K562 (cell line): ENCODE measurements around the gene PDCD6IP.

Source experiments
- GABPA ChIP-seq: fragments of 200-800 bp; sonication (Bioruptor generic); conservative IDR thresholded peaks from 2 replicates; pipeline ENCODE4 v1.6.1; 2016; ENCODE audit warnings: low read depth, missing genetic modification characterization, missing compliant biosample characterization
- HCFC1 ChIP-seq: IDR thresholded peaks from 2 replicates; pipeline ENCODE4 v1.6.1; 2012; ENCODE audit warnings: low read depth, low read length, improper control_type of control experiment
- NFIC ChIP-seq: fragments of 450-650 bp; IDR thresholded peaks from 2 replicates; pipeline ENCODE4 v1.6.1; 2017; ENCODE audit warnings: mild to moderate bottlenecking, inconsistent platforms
- POLR2AphosphoS5 ChIP-seq: IDR thresholded peaks from 2 replicates; pipeline ENCODE4 v1.6.1; 2011; ENCODE audit warnings: mild to moderate bottlenecking, low read depth, low read length, moderate library complexity; ENCODE audit not compliant: control insufficient read depth, insufficient read depth
- RAD21 ChIP-seq, 2 experiments: fragments of 250-450 bp in 1 of 2; fragments of 450-650 bp in 1 of 2; sonication (Bioruptor Pico) in 1 of 2; formaldehyde crosslinking in 1 of 2; IDR thresholded peaks in 1 of 2; conservative IDR thresholded peaks in 1 of 2; 2 replicates each; pipeline versions ENCODE4 v1.4.0 to v1.8.0; 2020 to 2022; ENCODE audit warnings: mild to moderate bottlenecking in 2 of 2, moderate library complexity in 1 of 2
- ZBTB17 ChIP-seq: fragments of 450-650 bp; formaldehyde crosslinking; IDR thresholded peaks from 2 replicates; pipeline ENCODE4 v1.4.0; 2020; ENCODE audit warnings: mild to moderate bottlenecking
- ZNF140 ChIP-seq: fragments of 250-450 bp; sonication (Bioruptor Pico); IDR thresholded peaks from 2 replicates; pipeline ENCODE4 v1.8.0; 2021; ENCODE audit warnings: moderate library complexity, mild to moderate bottlenecking, inconsistent platforms

DNA sequence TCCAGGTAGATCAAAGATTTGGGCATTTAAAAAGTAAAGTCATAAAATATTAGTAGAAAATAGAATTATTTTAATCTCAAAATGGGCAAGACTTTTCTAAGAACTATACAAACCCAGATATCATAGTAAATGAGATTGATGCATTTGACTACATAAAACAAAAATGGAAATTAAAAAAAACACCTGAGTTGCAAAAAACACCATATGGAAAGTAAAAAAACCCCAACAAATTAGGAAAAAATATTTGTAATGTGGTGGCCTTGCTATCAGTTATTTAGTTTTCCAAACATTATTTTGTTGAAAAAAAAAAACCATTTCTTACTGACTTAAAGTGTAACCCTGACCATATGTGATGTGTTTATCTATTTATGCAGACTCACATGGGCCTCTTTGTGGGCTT, 97.2 kb downstream of the PDCD6IP start:
- no peak for TF ChIP-seq ZNF140 (CRISPR knock-in tag)
- no peak for TF ChIP-seq HCFC1
- no peak for TF ChIP-seq NFIC
- TF ChIP-seq ZBTB17: no peak
- TF ChIP-seq POLR2AphosphoS5: no peak
- TF ChIP-seq GABPA (tag): no peak
- no peak for TF ChIP-seq RAD21 (CRISPR knock-in tag; conservative IDR thresholded peaks at IDR 0.05 in 1 of 2, IDR thresholded peaks at IDR 0.05 in 1 of 2)
